ENCODE measurements around the gene CZIB. TPM values are rescaled to one million over a fixed set of nuclear protein-coding genes. Genes with fewer than 3 reads are reported as not detected.
"Not testable (repeated sequence)": the region's sequence is repeated elsewhere in the genome, so short reads cannot be mapped to it uniquely, and the experiment has no call there.

Gene CZIB
- total and polyA plus RNA-seq, 4 experiments from 2014 or later = 62.0 to 101 (median 82.5) TPM

GRCh38 chr1:53210954-53211353, 9.5 kb downstream of the CZIB start:
- Mint-ChIP-seq H3K27me3 (no peaks in the 10 kb centered on the region), H3K4me1 (peaks cover 0 to 3% (median 2%) of the 10 kb centered on the region in 4 donors), H3K36me3 (peaks cover 46 to 67% of the 10 kb centered on the region in 2 donors), H3K27ac (peak overlapping the region in 1 of 7 donors; percentile 41), H3K9me3 (peaks cover 0 to 16% (median 7%) of the 10 kb centered on the region in 8 donors), H3K4me3 (no peak overlapping the region)
- CTCF ChIA-PET (ENCODE audit: partially characterized antibody) = no interaction called here
- Histone ChIP-seq H3K27me3 (ENCODE audit: insufficient read depth, low read length) (no peaks in the 10 kb centered on the region), H3K4me3 (ENCODE audit: low read length in 2 of 2) (no peak overlapping the region), H3K36me3 (ENCODE audit: insufficient read depth, low read length) (peaks cover 64% of the 10 kb centered on the region), H3K9me3 (ENCODE audit: control insufficient read depth in 1 of 2, low read length in 2 of 2) (peaks cover 0 to 4% of the 10 kb centered on the region in 2 donors), H3K27ac (ENCODE audit: low read depth, low read length) (no peak overlapping the region), H3K4me1 (ENCODE audit: insufficient read depth, low read length) (no peaks in the 10 kb centered on the region)
- intact Hi-C loops (cut with micrococcal nuclease) = no loop called here
- POLR2A ChIA-PET (ENCODE audit: partially characterized antibody) = interaction anchor here (0.8 kb wide), 1 partner anchor 8 kb away, joined by 4 read pairs; no protein-coding TSS in a partner anchor
- no peak for DNase-seq

GRCh38 chr1:53210352-53210751, 10.1 kb downstream of the CZIB start:
- H3K27ac Mint-ChIP-seq = no peak overlapping the region
- Histone ChIP-seq H3K27ac (ENCODE audit: low read depth, low read length) (no peak overlapping the region), H3K4me3 (ENCODE audit: low read length in 2 of 2) (no peak overlapping the region), H3K9me3 (ENCODE audit: control insufficient read depth in 1 of 2, low read length in 2 of 2) (peaks cover 0 to 4% of the 10 kb centered on the region in 2 donors), H3K27me3 (ENCODE audit: insufficient read depth, low read length) (no peaks in the 10 kb centered on the region), H3K36me3 (ENCODE audit: insufficient read depth, low read length) (peaks cover 61% of the 10 kb centered on the region), H3K4me1 (ENCODE audit: insufficient read depth, low read length) (no peaks in the 10 kb centered on the region)
- no peak overlapping the region for H3K4me3 Mint-ChIP-seq
- H3K36me3 Mint-ChIP-seq = peaks cover 49 to 66% of the 10 kb centered on the region in 2 donors
- intact Hi-C loops (cut with micrococcal nuclease) = no loop called here
- H3K4me1 Mint-ChIP-seq = peaks cover 0 to 3% (median 2%) of the 10 kb centered on the region in 4 donors
- POLR2A ChIA-PET (ENCODE audit: partially characterized antibody) = interaction anchor here (0.8 kb wide), 1 partner anchor 9 kb away, joined by 4 read pairs; no protein-coding TSS in a partner anchor
- CTCF ChIA-PET (ENCODE audit: partially characterized antibody) = no interaction called here
- H3K9me3 Mint-ChIP-seq = peaks cover 0 to 21% (median 7%) of the 10 kb centered on the region in 8 donors
- DNase-seq = no peak
- H3K27me3 Mint-ChIP-seq = no peaks in the 10 kb centered on the region

- no peak overlapping the region for H3K4me3 ChIP-seq (ENCODE audit: low read length in 2 of 2)
- H3K27me3 ChIP-seq (ENCODE audit: insufficient read depth, low read length) = no peaks in the 10 kb centered on the region
- POLR2A ChIA-PET (ENCODE audit: partially characterized antibody) = no interaction called here
- Mint-ChIP-seq H3K4me1 (peaks cover 0 to 12% (median 5%) of the 10 kb centered on the region in 4 donors), H3K27ac (peak overlapping the region in 2 of 7 donors; percentile 30 to 70), H3K36me3 (peaks cover 76 to 78% of the 10 kb centered on the region in 2 donors), H3K4me3 (no peak overlapping the region), H3K27me3 (no peaks in the 10 kb centered on the region), H3K9me3 (peaks cover 0 to 33% (median 13%) of the 10 kb centered on the region in 8 donors)
- intact Hi-C loops (cut with micrococcal nuclease) = no loop called here
- no peaks in the 10 kb centered on the region for H3K4me1 ChIP-seq (ENCODE audit: insufficient read depth, low read length)
- no peak for DNase-seq
- peaks cover 0 to 4% of the 10 kb centered on the region in 2 donors for H3K9me3 ChIP-seq (ENCODE audit: control insufficient read depth in 1 of 2, low read length in 2 of 2)
- H3K36me3 ChIP-seq (ENCODE audit: insufficient read depth, low read length) = peaks cover 64% of the 10 kb centered on the region
- no peak overlapping the region for H3K27ac ChIP-seq (ENCODE audit: low read depth, low read length)
- CTCF ChIA-PET (ENCODE audit: partially characterized antibody) = no interaction called here
These were observed 12.7 kb downstream of the CZIB start for GRCh38 chr1:53207726-53208125.

- H3K4me3 ChIP-seq (ENCODE audit: low read length in 2 of 2) = no peak overlapping the region
- H3K27me3 ChIP-seq (ENCODE audit: insufficient read depth, low read length) = no peaks in the 10 kb centered on the region
- no peak overlapping the region for H3K27ac ChIP-seq (ENCODE audit: low read depth, low read length)
- Mint-ChIP-seq H3K27me3 (no peaks in the 10 kb centered on the region), H3K4me1 (peaks cover 0 to 12% (median 7%) of the 10 kb centered on the region in 4 donors), H3K27ac (no peak overlapping the region), H3K4me3 (no peak overlapping the region), H3K36me3 (peaks cover 79% of the 10 kb centered on the region in 2 donors), H3K9me3 (peaks cover 0 to 33% (median 13%) of the 10 kb centered on the region in 8 donors)
- DNase-seq = no peak
- H3K36me3 ChIP-seq (ENCODE audit: insufficient read depth, low read length) = peaks cover 67% of the 10 kb centered on the region
- intact Hi-C loops (cut with micrococcal nuclease) = no loop called here
- POLR2A ChIA-PET (ENCODE audit: partially characterized antibody) = interaction anchor here (1.2 kb wide), 1 partner anchor 10 kb away, joined by 3 read pairs; no protein-coding TSS in a partner anchor
- peaks cover 0 to 4% of the 10 kb centered on the region in 2 donors for H3K9me3 ChIP-seq (ENCODE audit: control insufficient read depth in 1 of 2, low read length in 2 of 2)
- CTCF ChIA-PET (ENCODE audit: partially characterized antibody) = no interaction called here
- no peaks in the 10 kb centered on the region for H3K4me1 ChIP-seq (ENCODE audit: insufficient read depth, low read length)
These were observed 13.6 kb downstream of the CZIB start for GRCh38 chr1:53206735-53207379.

GRCh38 chr1:53206083-53206685, 14.2 kb downstream of the CZIB start:
- H3K27ac Mint-ChIP-seq; H3K27me3 ChIP-seq (ENCODE audit: insufficient read depth, low read length); H3K27ac ChIP-seq (ENCODE audit: low read depth, low read length); H3K9me3 ChIP-seq (ENCODE audit: control insufficient read depth in 1 of 2, low read length in 2 of 2); CTCF ChIA-PET (ENCODE audit: partially characterized antibody); DNase-seq; H3K4me1 ChIP-seq (ENCODE audit: insufficient read depth, low read length); H3K27me3 Mint-ChIP-seq; intact Hi-C loops (cut with micrococcal nuclease); H3K4me3 ChIP-seq (ENCODE audit: low read length in 2 of 2); H3K4me3 Mint-ChIP-seq: not testable (repeated sequence)
- Mint-ChIP-seq H3K9me3 (peaks cover 0 to 33% (median 13%) of the 10 kb centered on the region in 8 donors), H3K4me1 (peaks cover 0 to 12% (median 7%) of the 10 kb centered on the region in 4 donors), H3K36me3 (peaks cover 80% of the 10 kb centered on the region in 2 donors)
- POLR2A ChIA-PET (ENCODE audit: partially characterized antibody) = interaction anchor here (0.7 to 1.2 kb wide), 2 partner anchors 9 to 570 kb away, joined by 3 read pairs; no protein-coding TSS in a partner anchor
- H3K36me3 ChIP-seq (ENCODE audit: insufficient read depth, low read length) = peaks cover 64% of the 10 kb centered on the region

GRCh38 chr1:53205496-53205895, 14.9 kb downstream of the CZIB start:
- H3K27ac ChIP-seq (ENCODE audit: low read depth, low read length); H3K4me1 ChIP-seq (ENCODE audit: insufficient read depth, low read length); H3K4me3 ChIP-seq (ENCODE audit: low read length in 2 of 2); H3K4me3 Mint-ChIP-seq; intact Hi-C loops (cut with micrococcal nuclease); DNase-seq; H3K27me3 Mint-ChIP-seq; H3K9me3 ChIP-seq (ENCODE audit: control insufficient read depth in 1 of 2, low read length in 2 of 2); CTCF ChIA-PET (ENCODE audit: partially characterized antibody); H3K27me3 ChIP-seq (ENCODE audit: insufficient read depth, low read length): not testable (repeated sequence)
- Mint-ChIP-seq H3K4me1 (peaks cover 3 to 14% (median 9%) of the 10 kb centered on the region in 4 donors), H3K9me3 (peaks cover 0 to 33% (median 13%) of the 10 kb centered on the region in 8 donors), H3K36me3 (peaks cover 86 to 87% of the 10 kb centered on the region in 2 donors), H3K27ac (peak overlapping the region in 1 of 7 donors; percentile 75)
- POLR2A ChIA-PET (ENCODE audit: partially characterized antibody) = interaction anchor here (0.7 kb wide), 1 partner anchor 569 kb away, joined by 3 read pairs; no protein-coding TSS in a partner anchor
- H3K36me3 ChIP-seq (ENCODE audit: insufficient read depth, low read length) = peaks cover 57% of the 10 kb centered on the region

GRCh38 chr1:53203466-53203865, 17.0 kb downstream of the CZIB start:
- POLR2A ChIA-PET (ENCODE audit: partially characterized antibody) = interaction anchor here (1.4 kb wide), 1 partner anchor 15 kb away, joined by 4 read pairs; no protein-coding TSS in a partner anchor
- Mint-ChIP-seq H3K36me3 (peaks cover 70% of the 10 kb centered on the region in 2 donors), H3K9me3 (peaks cover 0 to 33% (median 13%) of the 10 kb centered on the region in 8 donors), H3K27ac (peak overlapping the region in 2 of 7 donors; percentile 12 to 55), H3K4me3 (no peak overlapping the region), H3K4me1 (peaks cover 6 to 25% (median 12%) of the 10 kb centered on the region in 4 donors), H3K27me3 (no peaks in the 10 kb centered on the region)
- no peaks in the 10 kb centered on the region for H3K27me3 ChIP-seq (ENCODE audit: insufficient read depth, low read length)
- no peak for DNase-seq
- intact Hi-C loops (cut with micrococcal nuclease) = no loop called here
- no peak overlapping the region for H3K4me3 ChIP-seq (ENCODE audit: low read length in 2 of 2)
- H3K4me1 ChIP-seq (ENCODE audit: insufficient read depth, low read length) = peaks cover 4% of the 10 kb centered on the region
- CTCF ChIA-PET (ENCODE audit: partially characterized antibody) = no interaction called here
- H3K27ac ChIP-seq (ENCODE audit: low read depth, low read length) = no peak overlapping the region
- peaks cover 0 to 4% of the 10 kb centered on the region in 2 donors for H3K9me3 ChIP-seq (ENCODE audit: control insufficient read depth in 1 of 2, low read length in 2 of 2)
- H3K36me3 ChIP-seq (ENCODE audit: insufficient read depth, low read length) = peaks cover 44% of the 10 kb centered on the region

All from CD4-positive, alpha-beta memory T cell (primary cell).